Dermis lymphatic vessel endothelial cell (primary cell): Measurements from ENCODE around the gene RASA4. TPM values are rescaled to one million over a fixed set of nuclear protein-coding genes. Genes with fewer than 3 reads are reported as not detected.

Experiments
- total RNA-seq: library from RNA; depleted of rRNA; stranded (reverse); fragments of >200 nt; gene quantifications from 2 replicates; pipeline ENCODE4 v1.2.1, GENCODE V29; 2014

Gene RASA4
- total RNA-seq: 3.3 and 8.9 TPM in 2 replicates

DNA sequence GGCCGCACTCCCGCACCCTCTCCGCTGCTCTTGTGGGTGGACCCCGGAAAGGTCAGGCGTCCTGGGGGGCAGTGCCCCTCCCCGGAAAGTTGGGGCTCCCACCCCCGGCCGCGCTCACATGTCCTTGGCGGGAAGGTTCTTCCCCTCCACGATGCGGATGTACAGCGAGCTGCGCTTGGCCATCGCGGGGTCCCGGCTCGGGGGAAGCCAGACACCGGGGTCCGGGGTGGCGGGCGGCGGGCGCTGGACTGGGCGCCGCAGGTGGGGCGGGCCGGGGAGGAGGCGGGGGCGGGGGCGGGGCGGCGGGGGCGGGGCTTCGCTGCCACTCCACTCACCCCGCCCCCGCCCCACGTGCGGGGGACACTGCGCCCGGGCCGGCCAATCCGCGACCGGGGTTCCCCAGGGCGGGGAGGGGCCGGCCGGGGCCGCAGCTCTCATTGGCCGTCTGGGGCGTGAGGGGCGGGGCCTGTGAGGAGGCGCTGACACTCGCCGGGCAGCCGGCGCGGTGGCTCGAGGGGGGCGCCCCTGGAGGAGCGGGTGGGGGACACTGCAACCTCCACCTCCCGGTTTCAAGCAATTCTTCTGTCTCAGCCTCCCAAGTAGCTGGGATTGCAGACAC lies at the start of gene RASA4:
RASA4 (minus strand) TSS at position 250 of the 619 bp plus-strand sequence; CDS start at position 183, 67 bp downstream.

DNA sequence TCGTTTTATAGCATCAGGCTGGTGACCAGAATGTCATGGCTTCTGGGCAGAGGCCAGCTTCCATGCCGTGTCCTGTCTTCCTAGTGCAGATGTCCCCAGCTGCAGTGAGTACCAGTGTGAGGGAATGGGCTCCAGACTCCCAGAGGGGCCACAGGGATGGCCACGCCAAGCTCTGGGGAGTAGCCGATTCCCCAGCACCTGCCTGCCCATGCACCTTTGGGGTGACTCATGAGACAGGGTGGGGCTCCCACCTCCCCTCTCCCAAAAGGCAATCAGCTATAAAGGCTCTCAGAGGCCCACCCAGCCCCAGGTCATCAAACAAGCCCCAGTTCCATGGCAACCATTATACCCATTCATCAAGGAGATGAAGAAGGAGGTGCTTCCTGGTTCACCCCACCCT lies 33.4 kb upstream of the RASA4 start, which contains the start of gene SPDYE2B:
SPDYE2B (plus strand) TSS at position 396 of the 400 bp plus-strand sequence. CDS start 2,030 bp downstream, outside the sequence.

DNA sequence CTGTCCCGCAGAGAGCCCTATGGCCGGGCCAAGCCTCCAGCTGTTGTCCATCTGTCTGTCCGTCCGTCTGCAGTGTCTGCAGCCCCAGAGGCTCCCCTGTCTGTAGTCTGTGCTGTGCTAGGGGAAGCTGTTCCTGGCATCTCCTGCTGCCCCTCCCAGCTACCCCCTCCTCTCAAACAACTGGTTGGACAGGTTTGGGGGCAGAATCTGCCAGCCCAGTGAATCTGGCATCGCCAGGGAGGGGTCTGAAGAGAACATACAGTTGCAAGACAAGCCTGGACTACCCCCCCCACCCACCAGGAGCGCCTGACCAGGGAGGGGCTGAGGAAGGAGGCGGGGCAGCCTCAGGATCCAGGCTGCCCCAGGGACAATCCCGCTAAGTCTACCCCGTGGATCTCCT lies 26.1 kb upstream of the RASA4 start, which contains the start of gene UPK3BL1:
UPK3BL1 (minus strand) TSS at position 101 of the 400 bp plus-strand sequence; CDS start at position 51, 50 bp downstream.

DNA sequence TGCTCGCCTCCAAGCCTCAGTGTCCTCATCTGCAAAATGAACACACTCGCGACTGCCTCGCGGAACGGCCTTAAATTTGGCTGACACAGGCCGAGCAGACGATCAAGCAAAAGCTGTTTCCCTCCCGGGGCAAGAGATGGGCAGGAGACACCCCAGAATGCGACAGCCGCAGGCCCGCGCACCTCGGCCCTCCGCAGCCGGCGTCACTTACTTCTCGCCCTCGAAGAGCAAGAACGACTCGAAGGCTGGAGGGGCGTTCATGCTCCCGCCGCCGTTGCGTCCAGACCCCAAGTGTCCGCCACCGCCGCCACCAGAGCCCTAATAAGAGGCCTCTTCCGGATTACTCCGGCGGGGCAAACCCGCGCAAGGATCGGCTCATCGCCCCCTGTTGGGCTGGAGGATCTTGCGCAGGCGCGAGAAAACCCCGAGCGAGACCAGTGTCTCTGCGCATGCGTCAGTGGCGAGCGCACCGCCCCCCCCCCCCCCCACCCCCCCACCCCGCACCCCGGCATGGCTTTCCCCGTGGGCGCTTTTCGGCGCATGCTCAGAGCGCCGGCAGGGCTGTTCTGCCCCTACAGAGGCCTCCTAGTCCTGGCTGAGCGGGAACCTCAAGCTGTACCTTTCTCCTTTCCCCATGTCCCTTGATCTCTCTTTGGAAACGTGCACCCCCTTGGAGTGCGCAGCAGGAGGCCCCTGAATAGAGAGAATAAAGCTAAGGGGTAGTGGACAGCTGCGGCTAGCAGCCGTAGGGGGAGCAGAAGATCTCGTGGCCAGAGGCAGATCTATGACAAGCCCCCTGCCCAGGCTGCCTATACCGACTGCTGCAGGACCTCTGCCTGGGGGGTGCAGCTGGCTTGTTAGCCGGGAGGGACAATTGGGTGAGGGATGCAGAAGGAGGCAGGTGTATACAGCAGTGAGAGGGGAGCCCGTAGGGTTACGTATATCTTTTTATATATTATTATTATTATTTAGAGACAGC lies 44.0 kb downstream of the RASA4 start, which contains the start of gene POLR2J3:
POLR2J3 (minus strand) TSS at position 323 of the 979 bp plus-strand sequence; CDS start at position 261, 62 bp downstream.

DNA sequence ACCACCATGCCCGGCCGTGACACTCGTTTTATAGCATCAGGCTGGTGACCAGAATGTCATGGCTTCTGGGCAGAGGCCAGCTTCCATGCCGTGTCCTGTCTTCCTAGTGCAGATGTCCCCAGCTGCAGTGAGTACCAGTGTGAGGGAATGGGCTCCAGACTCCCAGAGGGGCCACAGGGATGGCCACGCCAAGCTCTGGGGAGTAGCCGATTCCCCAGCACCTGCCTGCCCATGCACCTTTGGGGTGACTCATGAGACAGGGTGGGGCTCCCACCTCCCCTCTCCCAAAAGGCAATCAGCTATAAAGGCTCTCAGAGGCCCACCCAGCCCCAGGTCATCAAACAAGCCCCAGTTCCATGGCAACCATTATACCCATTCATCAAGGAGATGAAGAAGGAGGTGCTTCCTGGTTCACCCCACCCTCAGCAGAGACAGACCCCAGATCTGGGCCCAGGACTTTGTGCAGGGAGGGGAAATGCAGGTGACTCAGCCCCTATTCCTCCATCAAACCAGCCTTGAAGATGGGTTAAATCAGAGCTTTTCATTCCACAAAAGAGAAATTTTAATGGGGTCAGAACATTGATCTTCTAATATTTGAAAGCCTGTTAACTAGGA lies 65.6 kb downstream of the RASA4 start, which contains the start of gene SPDYE2:
SPDYE2 (plus strand) TSS at position 419 of the 615 bp plus-strand sequence. CDS start 2,030 bp downstream, outside the sequence.

DNA sequence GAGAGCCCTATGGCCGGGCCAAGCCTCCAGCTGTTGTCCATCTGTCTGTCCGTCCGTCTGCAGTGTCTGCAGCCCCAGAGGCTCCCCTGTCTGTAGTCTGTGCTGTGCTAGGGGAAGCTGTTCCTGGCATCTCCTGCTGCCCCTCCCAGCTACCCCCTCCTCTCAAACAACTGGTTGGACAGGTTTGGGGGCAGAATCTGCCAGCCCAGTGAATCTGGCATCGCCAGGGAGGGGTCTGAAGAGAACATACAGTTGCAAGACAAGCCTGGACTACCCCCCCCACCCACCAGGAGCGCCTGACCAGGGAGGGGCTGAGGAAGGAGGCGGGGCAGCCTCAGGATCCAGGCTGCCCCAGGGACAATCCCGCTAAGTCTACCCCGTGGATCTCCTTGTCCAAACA lies 73.0 kb downstream of the RASA4 start, which contains the start of gene UPK3BL2:
UPK3BL2 (minus strand) TSS at position 101 of the 400 bp plus-strand sequence; CDS start at position 41, 60 bp downstream.

Other genes starting within 250 kb of the RASA4 start
- 11.6 and 12.1 TPM in 2 replicates for gene PRKRIP1, start 220.4 kb downstream of the RASA4 start, total RNA-seq
- gene ORAI2, start 183.2 kb downstream of the RASA4 start, total RNA-seq: 64.6 and 67.6 TPM in 2 replicates
- 10.6 and 11.7 TPM in 2 replicates for gene ALKBH4, start 151.9 kb downstream of the RASA4 start, total RNA-seq
- 16.1 and 18.1 TPM in 2 replicates for gene LRWD1, start 151.8 kb downstream of the RASA4 start, total RNA-seq
- 24.5 and 27.6 TPM in 2 replicates for gene POLR2J, start 137.8 kb downstream of the RASA4 start, total RNA-seq
- 1.1 and 3.8 TPM in 2 replicates for gene RASA4B, start 99.0 kb downstream of the RASA4 start, total RNA-seq
- gene UPK3BL2, start 73.1 kb downstream of the RASA4 start, total RNA-seq: 0.60 and 2.3 TPM in 2 replicates
- gene SPDYE2, start 65.5 kb downstream of the RASA4 start, total RNA-seq: not detected in 2 replicates
- 18.0 and 45.6 TPM in 2 replicates for gene POLR2J3, start 44.2 kb downstream of the RASA4 start, total RNA-seq
- gene UPK3BL1, start 26.0 kb upstream of the RASA4 start, total RNA-seq: 3.9 and 9.1 TPM in 2 replicates
- gene SPDYE2B, start 33.6 kb upstream of the RASA4 start, total RNA-seq: not detected in 2 replicates
- 1.6 and 2.6 TPM in 2 replicates for gene POLR2J2, start 54.9 kb upstream of the RASA4 start, total RNA-seq
- gene FAM185A, start 132.2 kb upstream of the RASA4 start, total RNA-seq: 5.1 and 6.5 TPM in 2 replicates